ENCODE measurements around the gene IRGQ.
"Not testable (repeated sequence)": the region's sequence is repeated elsewhere in the genome, so short reads cannot be mapped to it uniquely, and the experiment has no call there.

Gene IRGQ

GRCh38 chr19:43570174-43570791 is 25.7 kb downstream of the IRGQ start:
- no peak for DNase-seq

DNA sequence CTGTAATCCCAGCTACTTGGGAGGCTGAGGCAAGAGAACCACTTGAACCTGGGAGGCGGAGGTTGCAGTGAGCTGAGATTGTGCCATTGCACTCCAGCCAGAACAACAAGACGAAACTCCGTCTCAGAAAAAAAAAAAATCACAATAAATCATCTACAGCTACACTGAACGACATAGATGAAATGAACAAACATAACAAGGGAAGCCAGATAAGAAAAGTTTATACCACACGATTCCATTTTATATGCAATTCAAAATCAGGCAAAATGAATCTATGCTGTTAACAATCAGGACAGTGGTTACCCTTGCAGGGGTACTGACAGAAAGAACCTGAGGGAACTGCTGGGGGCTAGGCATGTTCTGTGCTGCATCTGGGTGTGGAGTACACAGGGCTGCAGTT is 26.3 kb downstream of the IRGQ start:
- no peak for DNase-seq

- no peak for DNase-seq
These were observed 31.1 kb downstream of the IRGQ start for GRCh38 chr19:43564800-43565199.

GRCh38 chr19:43563816-43564457 is 32.0 kb downstream of the IRGQ start:
- no peak for DNase-seq

DNA sequence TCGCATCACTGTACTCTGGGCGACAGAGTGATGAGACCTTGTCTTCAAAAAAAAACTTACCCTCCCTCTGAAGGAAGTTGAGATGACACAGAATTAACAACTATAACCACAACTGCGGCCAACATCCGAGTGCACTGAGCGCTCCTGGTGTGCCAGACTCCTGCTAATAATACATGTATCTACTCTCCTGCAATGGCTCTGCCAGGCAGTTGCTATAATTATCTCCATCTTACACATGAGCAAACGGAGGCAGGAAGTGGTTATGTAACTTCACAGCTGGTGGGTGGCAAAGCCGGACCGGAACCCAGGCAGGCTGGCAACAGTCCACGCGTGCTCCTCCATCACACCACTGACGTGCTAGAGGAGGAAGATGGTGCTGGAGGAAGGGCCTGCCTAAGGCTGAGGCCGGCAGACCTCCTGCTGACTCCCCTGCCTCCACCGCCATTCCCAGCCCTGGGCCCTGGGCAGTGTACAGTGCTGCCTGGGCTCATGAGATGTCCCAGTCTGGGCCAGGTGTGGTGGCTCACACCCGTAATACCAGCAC is 33.2 kb downstream of the IRGQ start:
- peak; percentile 74 for DNase-seq

GRCh38 chr19:43562226-43562697 is 33.7 kb downstream of the IRGQ start:
- DNase-seq, result no peak

- no peak for DNase-seq
These were observed 34.6 kb downstream of the IRGQ start for GRCh38 chr19:43561139-43561970.

- no peak for DNase-seq
These were observed 35.2 kb downstream of the IRGQ start for GRCh38 chr19:43560687-43561086.

GRCh38 chr19:43555185-43555770 is 40.7 kb downstream of the IRGQ start:
- DNase-seq, result peak; percentile 85

DNA sequence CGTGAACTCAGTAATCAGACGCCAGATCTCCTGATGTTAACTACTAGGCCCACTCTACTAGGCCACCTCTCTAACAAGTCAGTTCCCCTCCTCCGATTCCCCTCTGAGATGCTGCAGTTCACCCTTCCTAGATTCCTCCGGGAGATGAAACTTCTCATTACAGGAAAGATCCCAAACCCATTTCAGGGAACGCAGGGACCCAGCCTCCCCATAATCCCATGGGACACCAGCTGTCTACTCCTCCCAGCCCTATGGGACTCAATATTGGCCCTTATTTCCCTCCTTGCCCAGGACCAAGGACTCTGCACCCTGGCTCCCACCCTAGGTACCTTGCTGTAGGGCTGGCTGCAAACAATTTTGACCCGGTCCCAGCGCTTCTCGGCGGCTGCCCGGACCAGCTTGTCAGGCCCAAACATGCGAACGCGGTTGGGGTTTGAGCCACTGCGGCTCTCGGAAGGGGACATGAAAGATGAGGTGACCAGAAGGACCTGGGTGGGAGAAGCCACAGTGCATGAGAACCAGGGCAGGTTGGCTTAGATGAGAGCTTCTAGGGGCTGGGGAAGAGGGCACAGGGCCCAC is 41.5 kb downstream of the IRGQ start:
- DNase-seq, result no peak

DNA sequence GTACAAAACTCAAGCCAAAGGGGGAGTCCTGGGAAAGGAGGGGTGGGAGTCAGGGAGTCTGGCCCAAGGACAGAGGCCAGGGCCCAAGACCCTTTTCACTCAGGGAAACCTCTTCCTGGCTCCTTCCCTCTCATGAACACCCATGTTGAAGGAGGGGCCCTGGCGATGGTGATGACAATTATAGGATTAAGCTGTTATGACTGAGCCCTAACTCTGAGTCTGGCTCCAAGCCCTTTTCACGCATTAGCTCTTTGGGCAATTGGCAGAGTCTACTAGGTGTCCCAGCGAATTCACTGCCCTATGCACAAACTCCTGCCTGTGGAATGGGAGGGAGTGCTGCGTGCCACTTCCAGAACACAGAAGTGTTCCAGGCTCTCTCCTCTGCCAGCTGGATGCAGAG is 42.3 kb downstream of the IRGQ start:
- DNase-seq, result no peak

- no peak for DNase-seq
These were observed 43.3 kb downstream of the IRGQ start for GRCh38 chr19:43552616-43553015.

- DNase-seq, result no peak
These were observed 43.8 kb downstream of the IRGQ start for GRCh38 chr19:43552198-43552450.

GRCh38 chr19:43551399-43552197 is 44.3 kb downstream of the IRGQ start:
- DNase-seq, result no peak

GRCh38 chr19:43548706-43549105 is 47.2 kb downstream of the IRGQ start:
- DNase-seq, result no peak

DNA sequence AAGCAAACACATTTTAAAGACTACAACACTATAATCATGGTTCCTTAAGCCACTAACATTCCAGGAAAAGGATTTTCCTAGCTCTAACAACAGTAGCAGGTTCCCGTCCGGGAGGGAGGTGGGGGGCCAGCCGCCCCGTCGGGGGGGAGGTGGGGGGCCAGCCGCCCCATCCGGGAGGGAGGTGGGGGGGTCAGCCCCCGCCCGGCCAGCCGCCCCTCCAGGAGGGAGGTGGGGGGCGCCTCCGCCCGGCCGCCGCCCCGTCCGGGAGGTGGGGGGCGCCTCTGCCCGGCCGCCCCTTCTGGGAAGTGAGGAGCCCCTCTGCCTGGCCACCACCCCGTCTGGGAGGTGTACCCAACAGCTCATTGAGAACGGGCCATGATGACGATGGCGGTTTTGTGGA is 48.0 kb downstream of the IRGQ start:
- DNase-seq, result not testable (repeated sequence)

DNA sequence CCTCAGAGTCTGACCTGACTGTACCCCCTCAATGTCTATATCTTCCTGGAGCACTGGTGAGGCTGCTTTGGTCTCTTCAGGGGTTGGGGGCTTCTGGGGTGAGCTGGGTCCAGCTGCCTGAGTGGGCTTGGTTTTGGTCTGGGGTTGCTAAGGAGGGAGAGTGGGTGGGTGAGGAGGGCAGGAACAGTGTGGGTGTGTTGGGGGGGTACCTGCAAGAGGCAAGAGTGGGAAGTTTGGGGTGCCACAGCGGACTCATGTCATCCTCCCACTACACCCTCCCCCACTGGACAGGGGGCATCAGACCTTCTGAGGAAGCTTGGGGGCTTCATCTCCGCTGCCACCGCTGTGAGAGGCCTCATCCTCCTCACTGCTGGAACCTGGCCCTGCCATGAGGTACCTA is 49.4 kb downstream of the IRGQ start:
- no peak for DNase-seq

DNA sequence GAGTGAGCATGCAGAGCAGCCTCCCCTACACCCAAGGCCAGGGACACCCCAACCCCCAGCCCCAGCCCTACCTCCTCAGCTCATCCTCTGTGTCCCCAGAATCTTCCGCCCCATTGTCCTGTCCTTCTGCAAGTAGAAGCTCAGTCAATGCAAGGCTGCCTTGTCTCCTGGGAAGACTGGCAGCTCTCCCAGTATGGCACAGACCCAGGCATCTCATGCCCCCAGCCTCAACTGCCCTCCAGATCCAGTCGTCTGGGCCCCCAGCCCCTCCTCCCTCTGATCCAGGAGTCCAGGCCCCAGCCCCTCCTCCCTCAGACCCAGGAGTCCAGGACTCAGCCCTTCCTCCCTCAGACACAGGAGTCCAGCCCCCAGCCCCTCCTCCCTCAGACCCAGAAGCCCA is 50.0 kb downstream of the IRGQ start:
- no peak for DNase-seq

DNA sequence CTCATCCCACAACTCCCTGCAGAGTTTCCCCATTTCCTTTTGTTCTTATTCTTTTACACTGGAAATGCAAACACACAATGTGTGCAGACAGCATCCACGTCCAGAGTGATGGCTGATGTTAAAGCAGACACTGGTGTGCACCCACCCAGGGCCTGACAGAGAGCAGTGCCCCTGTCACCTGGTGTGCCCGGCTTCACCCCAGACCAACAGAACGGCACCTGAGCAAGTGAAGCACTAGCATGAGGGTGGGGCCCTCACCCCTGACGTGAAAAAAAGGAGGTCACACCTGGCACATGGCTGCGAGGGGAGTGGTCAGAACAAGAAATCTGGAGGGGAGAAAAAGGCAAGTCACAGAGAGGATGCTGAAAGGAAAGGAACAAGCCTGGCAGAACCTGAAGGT is 50.7 kb downstream of the IRGQ start:
- DNase-seq, result no peak

- DNase-seq, result no peak
These were observed 51.9 kb downstream of the IRGQ start for GRCh38 chr19:43544077-43544476.

DNA sequence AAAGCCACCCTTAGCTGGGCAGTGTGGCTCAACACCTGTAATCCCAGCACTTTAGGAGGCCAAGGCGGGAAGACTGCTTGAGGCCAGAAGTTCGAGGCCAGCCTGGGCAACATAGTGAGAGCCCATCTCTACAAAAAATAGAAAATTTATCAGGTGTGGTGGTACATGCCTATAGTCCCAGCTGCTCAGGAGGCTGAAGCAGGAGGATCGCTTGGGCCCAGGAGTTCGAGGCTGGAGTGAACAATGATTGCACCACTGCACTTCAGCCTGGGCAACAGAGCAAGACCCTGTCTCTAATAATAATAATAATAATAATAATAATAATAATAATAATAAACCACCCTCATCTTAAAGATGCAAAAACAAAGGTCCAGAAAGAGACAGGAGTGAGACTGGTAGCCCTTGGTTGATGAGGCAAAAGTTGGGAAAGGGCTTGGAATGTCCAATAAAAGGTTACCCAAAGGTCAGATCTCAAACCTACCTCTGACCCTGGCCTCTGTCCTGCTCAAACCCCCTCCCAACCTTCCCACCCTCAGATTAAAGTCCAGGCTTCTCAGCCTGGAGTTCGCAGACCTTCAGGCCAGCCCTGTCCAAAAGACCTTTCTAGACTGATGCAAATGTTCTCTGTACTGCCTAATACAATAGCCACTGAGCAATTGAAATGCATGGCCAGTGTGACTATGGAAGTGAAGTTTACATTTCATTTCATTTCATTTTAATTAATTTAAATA is 53.8 kb downstream of the IRGQ start:
- no peak for DNase-seq

DNA sequence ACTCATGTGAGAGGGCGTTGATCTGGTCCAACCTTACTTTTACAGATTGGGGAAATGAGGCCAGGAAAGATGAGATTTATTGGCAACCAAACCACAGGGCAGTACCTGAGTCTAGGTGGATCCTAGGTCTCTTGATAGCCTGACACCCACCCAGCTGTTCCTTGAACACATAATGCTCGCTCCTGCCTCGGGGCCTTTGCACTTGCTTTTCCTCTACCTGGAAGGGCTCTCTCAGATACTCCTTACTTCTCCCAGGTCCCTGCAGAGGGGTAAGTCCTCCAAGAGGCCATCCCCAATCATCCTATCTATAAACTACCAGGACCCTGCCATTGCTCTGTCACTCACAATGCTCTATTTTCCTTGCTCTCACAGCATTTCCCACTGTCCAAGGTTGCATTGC is 55.6 kb downstream of the IRGQ start:
- DNase-seq, result no peak
